Dermis blood vessel endothelial cell (primary cell): Measurements from ENCODE around the gene MORN3. TPM values are rescaled to one million over a fixed set of nuclear protein-coding genes. Genes with fewer than 3 reads are reported as not detected.
"Not testable (repeated sequence)": the region's sequence is repeated elsewhere in the genome, so short reads cannot be mapped to it uniquely, and the experiment has no call there.

Source experiments
- DNase-seq: peaks from one replicate; pipeline ENCODE4 v3.0.0; 2010
- total RNA-seq: library from RNA; depleted of rRNA; stranded (reverse); fragments of >200 nt; gene quantifications from 2 replicates; pipeline ENCODE4 v1.2.3, GENCODE V29; 2014

The MORN3 gene, protein sequence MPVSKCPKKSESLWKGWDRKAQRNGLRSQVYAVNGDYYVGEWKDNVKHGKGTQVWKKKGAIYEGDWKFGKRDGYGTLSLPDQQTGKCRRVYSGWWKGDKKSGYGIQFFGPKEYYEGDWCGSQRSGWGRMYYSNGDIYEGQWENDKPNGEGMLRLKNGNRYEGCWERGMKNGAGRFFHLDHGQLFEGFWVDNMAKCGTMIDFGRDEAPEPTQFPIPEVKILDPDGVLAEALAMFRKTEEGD
- total RNA-seq: 0.28 TPM in 1 of 2 replicates, not detected in the other

DNA sequence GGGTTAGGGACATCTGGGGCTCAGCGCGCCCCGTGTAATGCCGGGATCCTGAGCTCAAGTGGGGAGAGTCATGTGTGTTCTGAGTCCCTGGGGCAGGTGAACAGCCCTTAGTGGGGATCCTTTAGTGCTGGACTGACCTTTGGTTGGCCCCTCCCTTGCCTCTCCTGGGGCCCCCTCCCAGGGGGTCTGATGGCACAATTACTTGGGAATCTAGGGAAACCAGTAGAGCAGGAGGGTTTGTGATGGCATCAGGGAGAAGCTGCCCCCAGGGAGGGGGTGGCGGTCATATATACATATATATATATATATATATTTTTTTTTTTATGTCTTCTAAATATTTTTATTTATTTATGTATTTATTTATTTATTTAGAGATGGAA is at the start of gene MORN3:
MORN3 (minus strand) TSS at position 134 of the 380 bp plus-strand sequence. CDS start 171 bp downstream, outside the sequence.
- DNase-seq: no peak

DNA sequence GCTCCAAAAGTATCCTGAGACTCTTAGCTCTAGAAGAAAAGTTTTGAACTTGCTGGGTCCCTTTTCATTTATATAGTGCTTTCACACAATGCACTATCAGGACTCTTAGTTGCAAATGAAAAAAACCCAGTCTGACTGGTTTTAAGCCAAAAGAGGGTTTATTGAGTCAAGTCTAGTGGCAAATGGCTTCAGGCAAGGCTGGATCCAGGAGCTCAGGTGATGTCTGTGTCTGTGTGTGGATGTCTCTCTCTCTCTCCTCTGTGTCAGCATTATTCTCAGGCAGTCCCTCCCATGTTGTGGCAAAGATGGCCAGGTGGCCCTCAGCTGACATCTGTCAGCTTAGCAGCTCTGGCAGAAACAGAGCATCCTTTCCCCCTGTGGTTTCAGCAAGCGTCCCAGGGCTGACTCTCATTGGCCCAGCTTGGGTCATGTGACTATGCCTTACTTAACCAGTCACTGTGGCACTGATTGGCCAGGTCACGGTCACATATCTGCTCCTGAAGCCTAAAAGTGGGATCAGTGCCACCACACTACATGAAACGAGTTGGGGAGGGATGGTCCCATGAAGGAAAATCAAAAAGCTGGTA is 49.3 kb upstream of the MORN3 start:
- no peak for DNase-seq

DNA sequence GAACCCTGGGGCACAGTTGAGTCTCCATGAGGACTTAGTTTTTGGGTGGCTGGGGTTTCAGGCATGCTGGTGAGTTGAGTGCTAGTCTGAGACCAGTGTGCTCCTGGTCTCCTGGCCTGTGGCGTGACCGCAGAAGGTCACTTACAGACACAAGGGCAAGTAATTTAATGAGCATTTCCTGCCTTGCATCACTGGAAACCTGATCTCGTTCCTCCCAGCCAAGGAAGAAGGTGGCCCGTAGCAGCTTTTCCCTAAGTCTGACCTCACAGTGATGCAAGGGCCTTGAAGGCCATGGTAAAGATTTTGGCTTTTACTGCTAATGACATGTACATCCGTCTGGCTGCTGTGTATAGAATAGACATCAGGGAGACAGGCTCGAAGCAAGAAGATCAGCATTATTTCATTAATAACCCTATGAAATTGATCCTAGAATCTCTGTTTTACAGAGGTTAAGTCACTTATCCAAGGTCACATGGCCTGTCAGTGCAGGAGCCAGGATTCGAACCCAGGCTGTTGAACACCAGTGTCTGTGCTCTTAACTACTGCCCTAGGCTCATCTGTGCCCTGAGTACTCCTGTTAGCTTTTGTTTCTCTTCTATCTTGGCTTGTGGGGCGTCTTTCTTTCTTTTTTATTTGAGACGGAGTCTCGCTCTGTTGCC is 47.7 kb upstream of the MORN3 start:
- DNase-seq: peak; percentile 57

DNA sequence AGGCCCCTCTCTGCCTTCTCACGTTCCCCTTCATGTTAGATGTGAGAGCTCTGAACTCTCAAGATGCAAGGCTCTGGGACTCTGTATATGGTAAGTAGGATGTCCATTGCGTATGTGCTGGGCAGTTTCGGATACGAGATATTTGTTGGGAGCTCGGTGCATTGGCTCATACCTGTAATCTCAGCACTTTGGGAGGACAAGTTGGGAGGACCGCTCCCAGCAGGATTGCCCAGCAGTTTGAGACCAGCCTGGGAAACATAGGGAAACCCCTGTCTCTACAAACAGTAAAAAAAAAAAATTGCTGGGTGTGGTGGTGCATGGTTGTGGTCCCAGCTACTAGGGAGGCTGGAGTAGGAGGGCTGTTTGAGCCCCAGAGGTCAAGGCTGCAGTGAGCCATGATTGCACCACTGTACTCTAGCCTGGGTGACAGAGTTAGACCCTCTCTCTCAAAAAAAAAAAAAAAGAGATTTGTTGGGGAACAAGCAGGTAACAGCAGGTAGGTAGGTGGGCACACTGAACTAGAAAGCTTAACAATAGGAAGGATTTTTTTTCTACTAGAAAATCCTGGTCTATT is 46.5 kb upstream of the MORN3 start:
- no peak for DNase-seq

DNA sequence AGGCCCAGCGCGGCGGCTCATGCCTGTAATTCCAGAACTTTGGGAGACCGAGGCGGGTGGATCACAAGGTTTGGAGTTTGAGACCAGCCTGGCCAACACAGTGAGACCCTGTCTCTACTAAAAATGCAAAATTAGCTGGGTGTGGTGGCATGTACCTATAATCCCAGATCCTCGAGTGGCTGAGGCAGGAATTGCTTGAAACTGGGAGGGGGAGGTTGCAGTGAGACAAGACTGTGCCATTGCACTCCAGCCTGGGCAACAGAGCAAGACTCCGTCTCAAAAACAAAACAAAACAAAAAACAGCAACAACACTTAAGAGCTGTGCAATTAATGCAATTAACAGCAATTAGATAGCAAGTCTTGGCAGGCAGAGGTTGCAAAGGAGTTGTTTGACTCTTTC is 45.6 kb upstream of the MORN3 start:
- DNase-seq: not testable (repeated sequence)

DNA sequence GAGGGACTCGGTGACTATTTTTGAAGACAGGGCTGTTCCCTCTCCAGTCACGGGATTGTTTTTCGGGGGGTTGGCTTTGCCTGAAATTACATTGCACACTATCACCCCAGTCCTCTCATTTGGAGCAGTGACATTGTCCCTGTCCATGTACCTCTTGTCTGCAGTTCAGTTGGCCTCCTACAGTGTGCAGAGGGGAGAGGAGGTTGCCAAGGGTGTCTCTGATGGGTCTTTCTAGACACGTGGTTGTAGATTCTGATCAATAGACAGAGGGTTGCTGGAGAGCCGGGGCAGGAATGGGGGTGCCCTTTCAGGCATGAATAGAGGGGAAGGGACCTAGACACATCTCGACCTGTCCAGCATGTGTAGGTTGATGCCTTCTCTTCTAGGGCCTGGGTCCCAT is 44.3 kb upstream of the MORN3 start:
- no peak for DNase-seq

DNA sequence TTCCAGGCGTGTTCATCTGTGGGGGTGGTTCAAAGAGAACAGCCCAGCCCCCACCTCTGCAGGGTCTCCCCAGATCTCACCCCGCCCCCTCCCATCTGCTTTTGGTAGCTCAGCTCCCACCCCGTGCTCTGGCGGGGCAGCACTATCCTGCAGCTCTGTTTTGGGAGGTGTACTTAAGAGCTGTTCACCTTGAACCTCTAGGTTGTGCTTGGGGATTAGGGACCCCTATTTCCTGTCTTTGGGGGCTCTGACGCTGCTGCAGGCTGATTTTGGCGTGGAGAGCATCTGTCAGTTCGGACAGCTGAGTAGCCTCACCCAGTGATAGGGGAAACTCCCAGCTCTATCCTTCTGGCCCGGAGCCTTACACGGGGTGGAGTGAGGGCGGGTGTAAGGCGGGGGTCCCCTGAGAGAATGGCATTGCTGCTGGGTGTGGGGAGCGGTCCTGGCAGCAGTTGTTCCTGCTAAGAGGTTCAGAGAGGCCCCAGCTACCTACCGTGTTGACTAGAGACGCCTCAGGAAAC is 43.9 kb upstream of the MORN3 start:
- no peak for DNase-seq

DNA sequence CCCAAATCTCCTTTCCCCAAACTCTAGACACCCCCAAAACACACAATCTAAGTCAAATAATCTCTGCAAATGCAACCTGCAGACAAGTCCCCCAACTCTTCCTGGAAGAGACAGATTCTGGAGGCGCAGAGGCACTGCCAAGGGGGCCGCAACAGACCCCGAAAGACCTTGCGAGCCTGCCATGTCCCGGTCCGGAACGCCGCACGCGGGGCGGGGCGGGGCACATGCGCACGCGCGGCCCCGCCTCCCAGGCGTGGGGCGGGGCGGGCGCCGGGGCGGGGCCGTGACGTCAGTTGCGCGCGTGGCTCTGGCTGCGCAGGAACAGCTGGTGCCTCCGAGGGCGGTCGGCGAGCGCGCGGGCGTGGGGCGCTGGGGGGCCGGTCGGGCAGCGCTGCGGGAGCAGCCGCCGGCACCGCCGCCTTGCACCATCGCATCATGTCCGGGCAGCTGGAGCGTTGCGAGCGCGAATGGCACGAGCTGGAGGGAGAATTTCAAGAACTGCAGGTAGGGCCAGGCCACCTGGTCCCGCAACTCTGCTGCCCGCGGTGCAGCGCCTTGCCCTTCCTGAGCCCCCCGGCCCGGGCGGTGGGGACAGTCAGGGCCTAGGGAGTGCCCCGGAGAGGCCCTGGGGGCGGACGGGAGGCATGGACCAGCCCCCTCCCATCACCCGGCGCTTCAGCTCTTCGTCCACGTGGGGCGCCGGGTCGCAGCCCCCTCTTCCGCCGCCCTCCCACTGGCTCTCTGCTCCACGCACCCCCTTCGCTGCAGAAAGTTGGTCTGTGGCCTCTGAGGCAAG is 43.2 kb upstream of the MORN3 start, which contains the start of gene TMEM120B:
TMEM120B (plus strand) TSS at position 292 of the 796 bp plus-strand sequence; CDS start at position 436, 144 bp downstream.
- DNase-seq: peak; percentile 83

DNA sequence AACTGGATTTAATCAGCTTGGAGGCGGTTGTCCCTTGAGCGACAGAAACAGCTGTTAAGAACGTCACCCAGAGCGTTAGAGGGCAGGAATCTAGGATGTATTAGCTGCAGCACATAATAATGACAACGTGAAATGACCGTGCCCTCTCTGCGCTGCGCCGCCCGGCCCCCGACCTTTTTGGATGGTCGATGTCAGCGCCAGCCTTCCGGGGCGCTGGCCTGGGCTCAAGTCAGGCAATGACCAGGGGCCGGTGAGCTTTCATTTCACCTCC is 42.7 kb upstream of the MORN3 start:
- peak; percentile 39 for DNase-seq

DNA sequence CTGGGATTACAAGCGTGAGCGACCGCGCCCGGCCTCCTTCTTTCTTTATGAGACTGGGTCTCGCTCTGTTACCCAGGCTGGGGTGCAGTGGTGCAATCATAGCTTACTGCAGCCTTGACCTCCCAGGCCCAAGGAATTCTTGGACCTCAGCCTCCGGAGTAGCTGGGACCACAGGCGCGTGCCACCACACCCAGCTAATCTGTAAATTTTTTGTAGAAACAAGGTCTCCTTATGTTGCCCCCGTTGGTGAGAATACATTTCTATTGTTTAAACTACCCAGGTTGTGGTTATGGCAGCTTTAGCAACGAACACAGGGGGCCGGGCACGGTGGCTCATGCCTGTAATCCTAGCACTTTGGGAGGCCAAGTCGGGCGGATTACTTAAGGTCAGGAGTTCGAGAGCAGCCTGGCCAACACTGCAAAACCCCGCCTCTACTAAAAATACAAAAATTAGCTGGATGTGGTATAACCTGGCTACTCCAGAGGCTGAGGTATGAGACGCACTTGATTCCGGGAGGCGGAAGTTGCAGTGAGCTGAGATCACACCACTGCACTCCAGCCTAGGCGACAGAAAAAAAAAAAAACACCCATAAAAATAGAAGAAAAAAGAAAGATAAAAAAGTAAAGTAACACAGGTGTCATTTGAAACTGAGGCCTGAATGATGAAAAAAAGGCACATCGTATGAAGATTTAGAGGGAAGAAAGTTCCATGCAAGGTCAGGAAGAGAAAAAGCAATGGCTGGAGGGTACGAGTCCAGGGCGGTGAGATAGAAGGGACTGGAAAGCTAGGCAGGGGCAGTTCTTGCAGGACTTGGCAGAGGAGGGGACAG is 42.1 kb upstream of the MORN3 start:
- peak; percentile 30 for DNase-seq

DNA sequence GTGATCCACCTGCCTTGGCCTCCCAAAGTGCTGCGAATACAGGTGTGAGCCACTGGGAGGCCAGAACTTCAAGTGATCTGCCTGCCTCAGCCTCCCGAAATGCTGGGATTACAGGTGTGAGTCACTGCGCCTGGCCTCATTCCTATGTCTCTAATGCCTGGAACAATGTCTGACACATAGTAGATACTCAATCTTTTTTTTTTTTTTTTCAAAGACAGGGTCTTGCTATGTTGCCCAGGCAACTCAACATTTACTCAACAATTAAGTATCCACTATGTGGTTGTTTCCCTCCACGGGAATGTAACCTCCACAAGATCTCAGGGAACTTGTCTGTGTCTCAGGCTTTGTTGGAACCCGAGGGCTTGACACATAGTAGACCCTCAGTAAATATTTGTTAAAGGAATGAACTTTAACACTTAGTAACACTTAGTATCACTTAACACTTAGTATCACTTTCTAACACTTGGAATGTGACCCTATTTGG is 40.1 kb upstream of the MORN3 start:
- peak; percentile 43 for DNase-seq

DNA sequence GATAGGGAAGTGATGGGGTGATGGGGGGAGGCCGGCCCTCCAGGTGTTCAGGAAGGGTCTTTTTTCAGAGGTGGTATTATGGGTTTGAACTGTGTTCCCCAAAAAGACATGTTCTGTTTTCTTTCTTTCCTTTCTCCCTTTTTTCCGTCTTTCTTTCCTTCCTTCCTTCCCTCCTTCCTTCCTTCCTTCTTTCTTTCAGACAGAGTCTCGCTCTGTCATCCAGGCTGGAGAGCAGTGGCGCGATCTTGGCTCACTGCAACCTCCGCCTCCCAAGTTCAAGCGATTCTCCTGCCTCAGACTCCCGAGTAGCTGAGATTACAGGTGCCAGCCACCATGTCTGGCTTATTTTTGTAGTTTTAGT is 39.6 kb upstream of the MORN3 start:
- not testable (repeated sequence) for DNase-seq

DNA sequence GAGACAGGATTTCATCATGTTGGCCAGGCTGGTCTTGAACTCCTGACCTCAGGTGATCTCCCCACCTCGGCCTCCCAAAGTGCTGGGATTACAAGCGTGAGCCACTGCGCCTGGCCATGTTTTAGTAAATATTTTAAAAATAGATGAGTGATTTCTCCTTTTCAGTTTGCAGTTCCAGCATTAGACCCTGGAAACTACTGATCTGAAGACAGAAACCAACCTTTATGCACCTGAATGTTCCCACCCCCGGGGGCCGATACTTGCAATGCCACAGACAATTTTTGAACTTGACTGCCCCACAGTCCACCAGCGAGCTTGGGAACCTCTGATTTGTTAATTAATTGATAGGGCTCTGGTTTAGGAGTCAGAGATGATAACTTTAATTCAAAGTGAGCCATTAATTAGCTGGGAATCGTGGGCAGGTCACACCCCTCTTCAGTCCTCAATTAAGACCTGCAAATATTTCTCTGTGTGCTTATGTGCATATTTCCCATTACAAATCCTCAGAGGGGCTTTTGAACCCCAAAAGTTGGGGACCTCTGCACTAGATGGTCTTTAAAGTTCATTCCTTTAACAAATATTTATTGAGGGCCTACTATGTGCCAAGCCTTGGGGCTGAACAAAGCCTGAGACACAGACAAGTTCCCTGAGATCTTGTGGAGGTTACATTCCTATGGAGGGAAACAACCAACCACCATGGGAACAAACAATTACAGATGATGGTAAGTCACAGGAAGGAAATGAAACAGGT is 39.0 kb upstream of the MORN3 start:
- no peak for DNase-seq

DNA sequence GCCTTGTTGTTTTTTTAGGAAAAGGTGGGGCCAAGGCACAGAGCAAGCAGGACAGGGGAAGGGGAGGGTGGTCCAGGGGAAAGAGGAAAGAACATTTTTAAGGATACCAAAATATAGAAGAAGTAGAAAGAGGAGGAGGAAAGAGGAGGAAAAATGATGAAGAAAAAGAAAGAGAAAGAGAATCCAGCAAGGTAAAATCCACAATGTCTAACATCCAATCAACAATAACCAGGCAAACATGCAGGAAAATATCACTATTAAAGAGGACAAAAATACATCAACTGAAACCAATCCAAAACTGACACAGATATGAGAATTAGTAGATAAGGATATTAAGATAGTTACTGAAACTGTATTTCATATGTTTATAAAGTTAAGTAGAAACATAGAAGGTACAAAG is 36.1 kb upstream of the MORN3 start:
- DNase-seq: no peak

DNA sequence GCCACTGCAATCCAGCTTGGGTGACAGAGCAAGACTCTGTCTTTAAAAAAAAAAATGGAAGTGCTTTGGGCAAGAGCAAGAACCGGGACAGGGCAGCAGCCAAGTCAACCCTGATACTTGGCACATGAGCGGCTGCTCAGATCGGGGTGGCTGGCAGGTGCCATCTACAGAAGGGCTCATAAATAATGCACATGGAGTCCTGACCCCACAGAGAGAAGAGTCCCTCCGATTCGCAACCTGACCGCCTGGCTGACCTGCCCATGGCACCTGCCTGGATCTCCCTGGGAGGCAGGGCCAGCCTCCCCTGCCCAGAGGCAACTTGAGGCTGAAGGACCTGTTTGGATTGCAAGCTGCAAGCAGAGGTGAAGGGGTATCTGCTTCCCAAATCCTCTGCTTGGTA is 33.5 kb upstream of the MORN3 start:
- no peak for DNase-seq

DNA sequence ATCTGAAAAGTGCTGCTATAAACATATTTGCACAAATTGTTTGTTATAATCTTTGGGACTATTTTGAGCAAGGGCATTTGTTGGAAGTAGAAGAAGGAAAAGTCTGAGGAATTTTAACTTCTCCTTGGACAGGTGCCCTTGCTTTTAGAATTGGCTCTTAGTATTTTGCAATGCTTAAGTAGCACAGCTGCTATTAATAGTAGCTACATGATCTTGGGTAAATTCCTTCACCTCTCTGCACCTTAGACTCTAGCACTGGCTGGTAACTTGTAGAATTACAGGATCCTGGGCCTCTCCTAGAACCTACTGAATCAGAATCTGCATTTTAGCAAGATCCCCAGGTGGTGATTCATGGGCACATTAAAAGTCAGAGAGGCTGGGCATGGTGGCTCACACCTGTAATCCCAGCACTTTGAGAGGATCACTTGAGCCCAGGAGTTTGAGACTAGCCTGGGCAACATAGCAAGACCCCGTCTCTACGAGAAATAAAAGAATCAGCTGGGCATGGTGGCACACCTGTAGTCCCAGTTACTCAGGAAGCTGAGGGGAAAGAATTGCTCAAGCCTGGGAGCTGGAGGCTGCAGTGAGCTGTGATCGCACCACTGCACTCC is 32.3 kb upstream of the MORN3 start:
- no peak for DNase-seq

DNA sequence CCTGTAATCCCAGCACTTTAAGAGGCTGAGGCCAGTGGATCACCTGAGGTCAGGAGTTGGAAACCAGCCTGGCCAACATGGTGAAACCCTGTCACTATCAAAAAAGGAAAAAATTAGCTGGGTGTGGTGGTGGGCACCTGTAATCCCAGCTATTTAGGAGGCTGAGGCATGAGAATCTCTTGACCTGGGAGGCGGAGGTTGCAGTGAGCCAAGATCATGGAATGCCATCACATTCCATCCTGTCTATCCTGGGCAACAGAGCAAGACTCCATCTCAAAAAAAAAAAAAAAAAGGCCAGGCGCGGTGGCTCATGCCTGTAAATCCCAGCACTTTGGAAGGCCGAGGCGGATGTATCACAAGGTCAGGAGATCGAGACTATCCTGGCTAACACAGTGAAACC is 28.4 kb upstream of the MORN3 start:
- not testable (repeated sequence) for DNase-seq

DNA sequence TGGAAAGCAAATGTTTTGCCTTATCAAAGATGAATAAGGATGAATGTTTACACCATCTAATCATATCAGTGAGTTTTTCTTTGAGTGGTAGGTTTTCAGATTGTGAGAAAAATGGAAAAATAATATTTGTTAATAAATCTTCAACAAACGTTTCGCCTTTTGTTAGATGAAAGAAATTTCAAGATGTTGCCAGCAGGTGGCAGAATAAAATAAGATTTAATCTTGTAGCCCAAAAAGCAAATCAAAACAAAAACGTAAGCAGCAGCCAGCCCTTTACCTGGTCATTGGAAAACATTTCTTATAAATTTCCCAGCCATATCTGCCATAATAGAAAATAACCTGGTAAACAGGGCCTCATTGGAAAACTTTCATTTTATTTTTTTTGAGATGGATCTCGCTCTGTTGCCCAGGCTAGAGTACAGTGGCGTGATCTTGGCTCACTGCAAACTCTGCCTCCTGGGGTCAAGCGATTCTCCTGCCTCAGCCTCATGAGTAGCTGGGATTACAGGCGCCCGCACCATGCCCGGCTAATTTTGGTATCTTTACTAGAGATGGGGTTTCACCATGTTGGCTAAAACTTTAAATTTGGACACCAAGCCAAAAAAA is 27.7 kb upstream of the MORN3 start:
- peak; percentile 71 for DNase-seq

DNA sequence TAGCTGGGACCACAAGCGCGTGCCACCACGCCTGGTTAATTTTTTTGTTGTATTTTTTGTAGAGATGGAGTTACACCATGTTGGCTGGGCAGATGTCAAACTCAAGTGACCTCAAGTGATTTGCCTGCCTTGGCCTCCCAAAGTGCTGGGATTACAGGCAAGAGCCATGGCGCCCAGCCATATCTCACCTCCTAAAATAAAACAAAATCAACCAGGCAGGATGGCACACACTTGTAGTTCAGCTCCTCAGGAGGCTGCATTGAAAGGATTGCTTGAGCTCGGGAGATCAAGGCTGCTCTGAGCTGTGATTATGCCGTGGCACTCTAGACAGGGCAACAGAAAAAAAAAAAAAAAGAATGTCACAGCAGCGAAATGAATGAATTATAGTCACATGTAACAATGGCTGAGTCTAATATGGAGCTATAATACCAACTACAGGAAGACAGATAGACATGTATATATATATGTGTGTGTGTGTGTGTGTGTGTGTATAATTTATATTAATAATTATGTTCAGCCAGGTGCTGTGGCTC is 23.8 kb upstream of the MORN3 start:
- DNase-seq: no peak

DNA sequence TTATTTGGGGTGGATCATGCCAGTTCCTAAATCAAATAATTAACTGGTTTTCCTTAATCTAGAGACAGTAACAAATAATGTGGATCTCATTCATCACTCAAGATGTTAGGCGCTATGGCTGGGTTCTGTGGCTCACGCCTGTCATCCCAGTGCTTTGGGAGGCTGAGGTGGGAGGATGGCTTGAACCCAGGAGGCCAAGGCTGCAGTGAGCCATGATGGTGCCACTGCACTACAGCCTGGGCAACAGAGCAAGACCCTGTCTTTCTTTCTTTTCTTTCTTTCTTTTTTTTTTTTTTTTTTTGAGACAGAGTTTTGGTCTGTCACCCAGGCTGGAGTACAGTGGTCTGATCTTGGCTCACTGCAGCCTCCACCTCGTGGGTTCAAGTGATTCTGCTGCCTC is 23.3 kb upstream of the MORN3 start:
- not testable (repeated sequence) for DNase-seq
